ENCODE data around the gene SSBP3. TPM values are rescaled to one million over a fixed set of nuclear protein-coding genes. Genes with fewer than 3 reads are reported as not detected.

The SSBP3 gene
- polyA plus RNA-seq, 3 donors, result 105 to 116 (median 109) TPM

DNA sequence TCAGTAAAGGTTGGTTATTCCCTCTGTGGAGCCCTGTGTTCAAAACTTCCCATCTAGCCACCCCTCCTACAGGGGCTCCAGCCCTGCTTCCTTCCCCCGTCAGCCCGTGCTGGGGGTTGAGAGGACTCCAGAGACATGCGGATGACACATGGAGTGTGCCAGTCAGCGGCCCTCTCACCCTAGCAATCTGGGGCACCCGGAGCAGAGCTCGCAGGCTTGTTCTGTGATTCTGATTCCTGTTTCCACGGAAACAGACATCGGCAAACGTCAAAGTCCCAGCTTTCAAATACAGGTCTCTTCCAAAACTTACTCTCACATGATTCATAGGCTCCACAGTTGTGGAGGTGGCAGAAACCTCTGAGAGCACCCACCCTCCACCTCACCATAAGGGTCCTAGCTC, 9.8 kb upstream of the SSBP3 start:
- no peak for DNase-seq

DNA sequence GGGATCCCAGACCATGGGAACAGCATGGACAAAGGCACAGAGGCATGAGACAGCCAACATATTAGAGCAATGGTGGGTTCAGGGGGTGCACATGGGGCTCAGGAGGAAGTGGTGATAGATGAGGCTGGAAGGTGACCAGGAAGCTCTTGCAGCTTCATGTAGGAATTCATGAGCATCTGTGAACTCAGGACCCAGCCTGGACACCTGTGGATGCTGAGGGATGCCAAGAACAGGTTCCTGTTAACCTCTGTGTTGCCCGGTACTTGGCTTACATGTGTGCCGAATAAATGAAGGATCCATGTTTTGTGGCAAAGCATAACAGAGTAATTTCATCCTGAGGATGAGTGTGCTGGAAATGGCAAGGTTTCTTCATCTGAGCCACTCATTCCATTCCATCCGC, 9.3 kb upstream of the SSBP3 start:
- no peak for DNase-seq

DNA sequence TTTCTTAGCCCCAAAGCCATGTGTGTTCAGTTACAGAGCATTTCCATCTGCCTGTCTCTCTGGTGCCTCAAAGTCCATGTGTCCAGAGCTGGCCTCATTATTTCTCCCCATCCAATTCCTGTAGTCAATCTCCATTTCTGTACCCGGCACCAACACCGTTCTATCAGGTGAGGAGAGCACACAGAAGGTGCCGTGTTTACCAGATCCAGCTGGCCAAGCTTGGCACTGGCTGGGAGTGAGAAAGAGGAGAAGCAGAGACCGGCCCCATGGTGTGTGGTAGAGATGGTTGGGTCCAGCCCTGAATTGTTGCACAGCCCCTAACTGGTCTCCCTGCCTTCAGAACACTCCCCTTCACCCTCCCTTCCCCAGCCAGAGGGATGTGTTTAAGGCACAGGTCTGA, 7.5 kb upstream of the SSBP3 start:
- DNase-seq, result no peak

DNA sequence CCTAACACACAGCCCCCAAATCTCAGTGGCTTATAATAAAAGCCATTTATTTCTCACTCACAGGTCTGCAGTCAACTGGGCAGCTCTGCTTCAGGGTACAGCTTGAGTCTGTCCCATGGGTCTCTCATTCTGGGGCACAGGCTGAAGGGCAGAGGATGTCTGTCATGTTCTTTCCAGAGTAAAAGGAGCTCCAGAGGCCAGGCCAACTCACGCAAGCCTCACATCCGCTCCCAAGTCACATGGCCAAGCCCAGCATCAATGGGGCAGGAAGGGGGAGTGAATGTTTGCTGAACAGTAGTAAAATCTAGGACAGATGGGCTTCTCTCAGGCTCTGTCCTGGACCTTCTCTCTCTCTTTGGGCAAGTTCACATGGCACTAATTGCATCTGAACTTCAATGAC, 7.1 kb upstream of the SSBP3 start:
- DNase-seq, result peak; percentile 62

DNA sequence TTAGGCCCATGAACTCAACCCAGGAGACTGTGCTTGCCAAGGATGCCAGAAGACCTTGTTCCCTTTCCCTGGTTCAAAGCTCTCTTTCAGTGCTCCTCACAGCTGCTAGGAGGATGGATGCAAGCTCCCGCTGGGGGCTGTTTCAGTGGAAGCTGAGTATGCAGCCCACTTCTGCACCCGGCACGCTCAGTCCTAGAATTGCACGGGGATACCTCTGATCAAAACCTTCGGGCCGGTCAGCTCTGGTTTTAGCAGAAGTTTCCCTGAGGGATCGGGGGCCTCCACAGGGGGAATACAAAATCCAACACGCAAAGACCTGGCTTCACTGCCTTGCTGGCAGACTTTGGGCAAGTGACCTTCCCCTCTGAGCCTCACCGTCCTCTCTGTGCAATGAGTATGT, 4.2 kb upstream of the SSBP3 start:
- no peak for DNase-seq

DNA sequence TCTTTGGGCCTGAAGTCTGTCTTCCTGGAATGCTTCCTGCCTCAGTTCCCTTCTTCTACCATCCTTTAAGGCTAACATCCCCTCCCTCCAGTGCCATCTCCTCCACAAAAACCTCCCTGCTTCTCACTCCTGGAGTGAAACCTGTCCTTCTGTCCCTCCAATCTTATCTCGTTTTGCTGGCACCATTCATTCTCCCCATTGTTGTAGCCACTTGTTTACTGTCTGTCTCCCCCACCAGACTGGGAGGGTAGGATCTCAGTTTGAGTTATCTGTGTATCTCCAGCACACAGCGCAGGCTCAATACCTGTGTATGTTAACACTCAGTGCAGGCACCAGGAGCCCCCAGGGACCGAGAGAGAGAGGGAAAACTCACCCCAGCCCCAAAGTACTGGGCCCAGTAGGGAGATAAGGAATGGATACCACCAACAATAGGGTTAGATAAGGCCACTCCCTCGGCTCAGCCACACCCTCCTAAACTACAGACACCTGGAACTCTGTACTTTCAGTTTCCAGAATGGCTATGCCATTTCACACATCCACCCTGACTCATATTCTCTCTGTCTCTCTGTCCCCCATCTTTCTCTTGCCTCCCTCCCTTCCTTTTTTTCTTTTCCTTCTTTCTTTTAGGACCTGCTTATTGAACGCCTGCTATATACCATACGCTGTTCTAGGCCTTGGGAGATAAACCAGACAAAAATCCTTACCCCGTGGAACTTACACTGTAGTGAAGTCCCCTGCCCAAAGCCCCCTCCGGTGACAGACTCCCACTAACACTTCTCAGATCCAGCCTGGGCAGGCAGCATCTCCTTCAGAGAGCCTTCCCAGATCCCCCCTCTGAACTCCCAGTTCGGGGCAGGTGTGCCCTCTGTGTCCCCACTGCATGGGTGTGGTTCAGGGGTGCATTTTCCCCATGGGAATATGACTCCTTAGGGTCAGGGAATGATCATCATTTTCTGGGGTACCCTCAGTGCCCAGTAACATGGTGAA, 3.3 kb upstream of the SSBP3 start:
- no peak for DNase-seq

DNA sequence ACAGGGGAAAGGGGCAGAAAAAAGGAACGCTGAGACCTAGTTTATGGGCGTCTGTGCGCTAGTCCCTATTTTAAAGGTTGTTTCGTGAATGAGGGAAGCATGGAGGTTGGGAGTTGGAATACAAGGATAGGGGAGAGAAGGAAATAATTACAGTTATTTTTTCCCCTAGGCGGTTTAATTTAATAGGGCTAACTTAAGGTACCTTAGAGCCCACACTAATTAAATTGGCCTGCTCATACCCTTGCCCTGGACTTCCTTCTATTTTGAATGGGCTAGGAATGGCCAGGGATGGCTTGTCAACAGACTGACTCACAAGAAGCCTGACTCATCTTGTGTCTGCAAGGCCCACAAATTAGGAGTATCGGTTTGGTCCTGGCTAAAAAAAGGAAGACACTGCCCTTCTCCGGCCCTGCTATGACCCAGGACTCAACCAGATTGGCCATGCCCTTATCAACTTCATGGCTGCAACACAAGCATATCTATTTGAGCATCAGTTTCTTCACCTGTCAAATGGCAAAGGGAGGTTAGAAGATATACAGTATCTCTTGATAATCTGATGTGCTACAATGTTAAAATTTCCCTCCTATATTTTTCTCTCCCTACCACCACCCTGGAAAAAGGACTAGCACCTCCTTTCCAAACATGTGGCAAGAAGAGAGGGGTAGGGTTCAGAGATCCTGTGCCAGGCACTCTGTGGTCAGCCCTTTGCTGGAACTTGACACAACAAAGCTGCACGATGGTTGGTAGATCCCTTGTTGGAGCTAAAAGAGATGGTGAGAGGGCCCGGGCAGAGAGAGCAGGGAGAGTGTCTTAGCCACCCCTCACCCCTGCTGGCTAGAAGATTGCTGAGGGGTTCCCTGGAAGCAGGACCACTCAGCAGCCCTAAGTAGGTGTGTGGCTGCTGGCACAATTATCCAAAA, 2.2 kb upstream of the SSBP3 start:
- DNase-seq, result no peak

DNA sequence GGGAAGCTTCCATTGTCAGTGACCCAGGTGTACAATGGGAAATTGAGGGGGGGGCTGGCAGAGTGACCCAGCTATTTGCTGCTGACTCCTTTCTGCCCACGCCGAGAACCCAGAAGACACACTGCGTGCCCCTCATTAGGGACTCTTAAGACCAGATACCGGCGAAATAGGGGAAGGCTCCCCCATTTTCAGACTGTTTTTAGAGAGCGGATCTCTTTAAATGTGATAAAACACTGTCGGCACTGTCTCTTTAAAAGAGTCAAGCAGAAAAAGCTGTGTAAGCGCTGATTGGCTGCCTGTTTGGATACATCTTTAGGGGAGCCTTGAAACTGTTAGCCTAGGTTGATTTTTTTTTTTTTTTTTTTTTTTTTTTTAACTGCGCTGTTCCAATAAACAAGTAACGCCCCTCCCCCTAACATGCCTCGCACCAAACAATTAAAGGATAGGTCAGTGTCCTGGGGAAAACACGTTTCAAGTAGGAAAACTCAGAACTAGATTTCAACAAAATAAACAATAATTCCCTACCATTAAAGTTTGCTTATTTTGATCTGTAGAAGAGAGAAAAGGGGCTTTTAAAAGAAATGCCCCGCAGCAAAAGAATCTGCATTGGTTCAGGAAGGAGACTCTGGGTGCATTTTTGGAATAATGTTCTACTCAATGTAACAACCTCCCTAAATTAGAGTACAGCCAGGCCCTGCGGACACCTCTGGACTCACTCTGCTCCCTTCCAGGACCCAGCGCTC, 1.4 kb upstream of the SSBP3 start:
- peak; percentile 95 for DNase-seq

DNA sequence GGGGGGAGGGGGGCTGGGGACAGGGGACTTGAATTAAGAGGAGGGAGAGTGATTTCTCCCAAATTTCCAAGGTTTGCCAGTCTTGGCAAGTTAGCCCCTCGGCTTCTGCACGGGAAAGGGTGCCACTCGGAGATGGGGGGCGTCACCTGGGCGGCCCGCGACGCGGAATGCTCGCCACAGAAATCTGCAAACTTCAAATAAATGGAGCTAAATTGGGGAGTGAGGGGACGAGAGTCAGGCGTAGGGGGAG, 885 bp upstream of the SSBP3 start:
- DNase-seq, result no peak

DNA sequence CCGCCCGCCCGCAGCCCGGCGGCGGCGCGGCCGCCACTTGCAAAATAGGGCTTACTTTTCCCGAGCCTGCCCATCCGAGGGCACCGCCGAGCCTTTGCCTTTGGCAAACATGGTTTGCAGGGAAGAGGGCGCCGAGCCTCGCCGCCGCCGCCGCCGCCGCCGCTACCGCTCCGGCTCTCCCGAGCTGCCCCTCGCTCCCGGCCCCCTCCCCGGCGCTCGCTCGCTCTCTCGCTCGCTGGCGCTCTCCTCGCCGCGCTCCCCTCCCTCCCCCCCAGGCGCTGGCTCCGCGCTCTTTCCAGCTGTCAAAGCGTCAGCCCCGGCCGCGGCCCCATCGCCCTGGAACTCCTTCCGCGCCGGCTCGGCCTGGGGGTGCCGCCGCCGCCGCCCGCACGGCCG, 298 bp downstream of the SSBP3 start:
- DNase-seq, result no peak

DNA sequence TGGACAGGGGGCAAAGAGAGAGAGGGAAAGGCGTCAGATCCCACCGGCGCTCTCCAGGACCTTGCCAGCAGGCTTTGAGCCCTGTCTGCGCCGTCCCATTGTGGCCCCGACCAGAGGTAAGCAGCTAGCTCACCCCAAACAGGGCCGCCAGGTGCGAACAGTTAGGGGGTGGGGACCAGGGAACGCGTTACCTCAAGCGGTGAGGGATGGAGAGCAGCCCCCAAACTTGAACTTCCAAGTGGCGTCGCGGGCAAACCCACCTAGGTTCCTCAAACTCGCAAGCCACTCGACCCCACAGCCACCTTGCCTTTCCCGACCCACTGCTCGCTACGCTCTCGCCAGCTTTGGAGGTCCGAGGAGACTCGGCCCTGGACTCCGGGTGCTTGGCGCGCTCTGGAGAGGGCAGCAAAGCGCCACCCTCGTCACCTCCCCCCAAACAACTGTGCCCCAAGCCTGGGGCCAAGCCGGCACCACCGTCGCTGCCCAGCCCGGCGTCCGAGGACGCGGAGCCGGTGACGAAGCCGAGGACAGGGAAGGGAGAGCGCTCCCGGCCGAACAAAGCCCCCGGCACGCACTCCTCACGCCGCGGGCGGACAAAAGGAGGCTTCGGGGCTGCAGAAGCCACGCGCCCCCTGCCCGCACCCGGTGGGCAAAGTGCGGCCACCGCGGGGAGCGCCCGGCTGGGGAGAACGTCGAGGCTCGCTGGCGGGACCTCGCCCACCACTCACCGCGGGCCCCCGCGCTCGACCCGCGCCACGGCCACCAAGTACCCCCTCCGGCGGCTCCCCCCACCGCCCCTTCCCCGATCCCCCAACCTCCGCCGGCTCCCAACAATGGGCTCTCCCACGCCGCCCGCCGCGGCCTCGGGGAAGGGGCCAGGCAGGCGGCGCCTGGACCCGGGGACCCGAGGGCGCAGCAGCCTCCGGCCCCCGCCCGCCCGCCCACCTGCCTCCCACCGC, 976 bp downstream of the SSBP3 start:
- DNase-seq, result peak; percentile 30

DNA sequence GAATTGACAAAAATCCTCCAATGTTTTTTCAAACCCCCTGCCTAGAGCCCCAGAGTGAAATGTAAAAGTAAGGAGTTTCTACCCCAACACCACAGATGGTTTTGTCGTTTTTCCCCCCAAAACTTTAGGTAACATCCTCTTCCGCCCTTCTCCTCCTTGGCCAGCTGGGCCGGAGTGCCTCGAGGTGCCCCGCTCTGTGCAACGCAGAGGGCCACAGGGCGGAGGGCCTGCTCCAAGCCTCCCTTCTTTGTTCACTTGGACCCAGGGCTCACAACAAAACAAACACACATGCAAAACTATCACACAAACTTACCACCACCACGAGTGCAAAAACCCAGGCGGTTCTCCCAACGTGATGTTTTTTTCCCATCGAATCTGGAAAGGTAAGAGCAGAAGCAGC, 1.9 kb downstream of the SSBP3 start:
- DNase-seq, result no peak

DNA sequence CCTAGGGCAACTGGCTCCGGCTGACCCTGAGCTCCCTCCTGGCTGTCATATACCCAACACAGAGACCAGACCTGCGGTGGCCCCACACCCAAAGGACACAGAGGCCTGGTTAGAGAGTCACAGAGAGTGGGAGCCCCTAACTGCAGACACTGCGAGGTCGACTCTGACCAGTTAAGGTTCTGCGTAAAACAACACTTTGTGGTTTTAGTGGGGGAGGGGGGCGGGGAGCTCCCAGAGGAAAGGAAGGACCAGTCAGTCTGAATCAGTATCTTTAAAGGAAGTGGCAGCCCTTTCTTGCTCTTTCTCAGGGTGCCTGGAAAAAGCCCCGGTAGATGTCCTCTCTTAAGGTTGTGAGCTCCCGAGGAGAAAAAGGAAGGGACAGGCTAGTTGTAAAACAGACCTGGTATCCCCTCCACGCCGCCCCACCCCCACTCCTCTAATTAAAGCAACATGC, 2.4 kb downstream of the SSBP3 start:
- no peak for DNase-seq

DNA sequence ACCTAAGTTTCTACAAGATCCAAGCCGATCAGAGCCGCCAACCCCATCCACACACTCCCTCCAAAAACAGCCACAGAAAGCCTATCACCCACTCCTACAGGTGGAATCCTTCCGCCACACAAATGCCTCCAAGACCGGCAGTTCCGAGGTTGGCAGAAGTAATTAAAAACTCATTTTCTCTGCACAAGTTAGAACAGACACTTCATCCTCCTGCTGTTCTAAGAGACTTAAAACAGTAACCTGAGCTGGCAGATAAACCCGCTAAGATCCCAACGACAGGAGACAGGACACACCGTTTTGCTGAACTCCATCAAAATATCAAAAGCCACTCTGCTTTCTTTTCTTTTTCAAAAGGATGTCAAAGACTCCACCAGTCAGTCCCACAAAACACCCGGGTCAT, 2.8 kb downstream of the SSBP3 start:
- DNase-seq, result peak; percentile 27

DNA sequence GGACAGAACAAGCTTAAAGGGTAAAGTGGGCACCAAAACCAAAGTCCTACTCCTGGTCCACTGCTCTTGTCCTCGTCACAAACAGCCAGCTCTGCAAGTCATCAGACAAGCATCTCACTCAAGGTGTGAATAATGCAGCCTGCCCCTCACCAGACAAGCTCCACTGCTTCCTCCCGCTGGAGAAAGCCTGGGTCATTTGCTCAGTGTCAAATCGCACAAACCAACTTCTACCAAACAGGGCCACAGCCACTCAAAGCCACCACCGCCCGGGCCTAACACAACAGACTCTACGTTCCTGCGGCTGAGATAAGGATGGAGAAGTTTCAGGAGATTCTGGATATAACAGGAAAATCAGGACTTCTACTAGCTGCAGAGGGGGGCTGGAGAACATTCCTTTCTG, 3.3 kb downstream of the SSBP3 start:
- DNase-seq, result no peak

DNA sequence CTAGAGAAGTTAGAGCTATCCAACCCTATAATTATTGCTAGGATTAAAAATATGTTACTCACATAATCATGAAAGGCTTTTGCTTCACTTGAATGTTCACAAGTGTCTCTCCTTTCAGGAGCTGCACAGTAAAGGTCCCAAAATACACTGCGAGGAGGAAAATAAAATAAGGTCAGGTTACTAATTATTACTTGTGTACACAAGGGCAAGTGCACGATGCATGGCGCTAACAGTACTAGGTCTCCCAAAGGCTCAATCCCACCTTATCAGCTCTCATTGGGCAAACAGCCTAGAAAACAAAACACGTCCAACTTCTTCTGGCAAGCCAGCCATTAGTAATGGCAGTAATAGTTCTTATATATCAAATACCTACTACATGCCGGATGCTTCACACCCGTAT, 4.4 kb downstream of the SSBP3 start:
- no peak for DNase-seq

DNA sequence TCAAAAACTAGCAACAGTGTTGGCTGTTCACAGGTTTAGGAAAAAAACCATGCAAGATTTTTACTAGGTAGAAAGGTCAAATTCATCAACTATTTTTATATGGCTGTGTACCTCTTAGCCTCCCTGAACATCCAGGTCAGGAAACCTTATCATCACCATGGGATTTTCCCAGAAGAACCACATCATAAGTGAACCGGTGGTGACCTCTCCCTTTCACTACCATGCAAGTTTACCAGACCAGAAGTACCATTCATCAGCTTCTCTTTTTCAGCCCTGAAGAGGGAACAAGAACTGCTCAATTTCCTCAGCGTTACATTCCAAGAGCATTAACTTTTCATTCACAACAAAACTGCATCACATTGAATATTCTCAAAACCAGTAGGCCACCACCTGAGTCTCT, 5.9 kb downstream of the SSBP3 start:
- no peak for DNase-seq

DNA sequence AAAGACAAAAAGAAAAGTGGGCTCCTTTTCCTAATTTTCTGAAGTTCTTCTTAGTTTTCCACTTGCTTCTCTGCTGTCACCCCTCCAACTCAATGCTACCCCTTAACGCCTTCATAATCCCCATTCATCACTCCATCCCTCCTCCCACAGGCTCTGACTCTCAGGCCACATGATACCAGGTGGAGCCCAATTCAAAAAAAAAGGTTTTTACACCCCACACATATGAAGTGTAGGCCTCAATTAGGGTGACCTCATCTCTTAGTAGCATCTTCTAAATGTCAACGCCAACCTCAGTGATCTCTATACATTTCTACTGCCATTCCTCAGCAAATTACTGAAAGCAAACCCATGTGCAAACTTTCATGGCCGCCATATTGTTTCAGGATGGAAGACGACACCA, 6.4 kb downstream of the SSBP3 start:
- DNase-seq, result no peak

DNA sequence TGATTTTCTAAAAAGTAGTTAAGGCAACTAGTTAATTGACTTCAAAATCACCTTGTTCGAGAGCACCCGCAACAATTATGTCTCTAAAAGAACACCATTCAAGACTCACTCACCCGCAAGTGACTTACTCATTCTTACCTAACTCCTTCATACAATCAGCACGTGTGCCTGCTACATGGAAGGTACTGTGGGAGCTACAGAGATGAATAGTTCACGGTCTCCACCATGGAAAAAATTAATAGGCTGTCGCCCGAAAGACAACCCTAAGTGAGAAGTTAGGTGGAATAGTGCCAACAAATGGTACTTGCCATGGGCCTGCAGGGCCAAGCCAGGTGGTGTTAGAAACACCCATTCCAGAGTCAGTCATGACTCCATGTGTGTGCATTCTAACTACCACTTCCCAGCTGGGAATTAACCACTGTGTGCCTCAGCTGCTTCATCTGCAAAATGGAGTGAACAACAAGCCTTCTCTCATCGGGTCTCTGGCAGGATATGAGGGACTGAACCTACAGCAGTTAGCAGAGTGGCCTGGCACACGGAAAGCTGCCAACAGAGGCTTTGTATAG, 7.1 kb downstream of the SSBP3 start:
- no peak for DNase-seq

DNA sequence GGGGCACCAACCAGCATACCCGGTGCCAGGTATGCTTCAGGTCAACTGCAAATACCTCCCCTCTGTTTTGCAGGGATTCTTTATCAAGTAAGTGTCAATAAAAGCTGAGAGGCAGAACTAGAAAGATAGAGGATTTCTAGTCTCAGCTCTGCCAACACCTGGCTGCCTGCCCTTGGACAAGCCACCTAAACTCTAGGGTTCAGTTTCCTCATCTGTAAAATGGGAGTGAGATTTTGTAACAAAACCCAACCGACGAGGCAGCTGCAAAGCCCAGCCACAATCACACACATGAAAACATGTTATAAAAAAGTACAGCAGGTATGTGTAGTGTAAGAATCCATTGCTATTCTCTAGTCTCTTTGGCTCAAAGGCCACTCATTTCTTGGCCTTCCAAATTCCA, 8.2 kb downstream of the SSBP3 start:
- no peak for DNase-seq

DNA sequence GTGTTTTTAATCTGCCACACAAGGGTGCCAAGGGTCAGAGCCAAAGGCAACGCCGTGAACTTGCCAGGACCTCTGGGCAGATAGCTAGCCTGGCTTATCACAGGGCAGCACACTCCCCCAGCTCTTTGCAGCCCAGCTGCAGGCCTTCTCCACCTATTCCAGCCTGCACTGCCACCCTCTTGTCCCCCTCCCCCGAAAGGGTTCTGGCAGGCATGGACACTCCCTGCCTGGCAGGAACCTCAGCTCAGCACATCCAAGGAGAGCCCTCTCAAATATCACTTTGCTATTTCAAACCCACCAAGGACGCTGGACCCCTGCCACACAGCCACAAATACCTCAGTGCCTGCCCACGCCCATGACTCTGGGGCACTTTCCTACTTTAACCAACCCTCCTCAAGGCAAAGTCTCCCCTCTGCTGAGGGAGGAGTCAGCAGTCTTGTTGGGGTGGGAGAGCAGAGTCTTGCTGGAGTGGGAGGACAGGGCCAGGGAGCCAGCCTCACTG, 9.1 kb downstream of the SSBP3 start:
- DNase-seq, result no peak

Data from renal pelvis (tissue), 4 donors.